HFF-Myc (cell line): ENCODE data around the gene NOC3L.

Experiments used
- DNase-seq: peaks from one replicate; pipeline ENCODE4 v3.0.0-alpha.2; 2011; ENCODE audit warnings: low read depth; ENCODE audit errors: extremely low read depth
- H3K4me3 ChIP-seq: replicated peaks from 2 replicates; pipeline ENCODE4 v1.5.1; 2011; ENCODE audit warnings: low read depth, mild to moderate bottlenecking, control low read depth, low read length
- TF ChIP-seq, protein P1 (sequence below): IDR thresholded peaks from 2 replicates; pipeline ENCODE4 v1.5.1; 2012; ENCODE audit warnings: mild to moderate bottlenecking, low read depth, low read length, control low read depth; ENCODE audit errors: missing control alignments

The NOC3L gene

GRCh38 chr10:94324609-94325233, 38.0 kb downstream of the NOC3L start:
- no peak overlapping the region for H3K4me3 ChIP-seq
- no peak for DNase-seq
- TF ChIP-seq, protein P1, sequence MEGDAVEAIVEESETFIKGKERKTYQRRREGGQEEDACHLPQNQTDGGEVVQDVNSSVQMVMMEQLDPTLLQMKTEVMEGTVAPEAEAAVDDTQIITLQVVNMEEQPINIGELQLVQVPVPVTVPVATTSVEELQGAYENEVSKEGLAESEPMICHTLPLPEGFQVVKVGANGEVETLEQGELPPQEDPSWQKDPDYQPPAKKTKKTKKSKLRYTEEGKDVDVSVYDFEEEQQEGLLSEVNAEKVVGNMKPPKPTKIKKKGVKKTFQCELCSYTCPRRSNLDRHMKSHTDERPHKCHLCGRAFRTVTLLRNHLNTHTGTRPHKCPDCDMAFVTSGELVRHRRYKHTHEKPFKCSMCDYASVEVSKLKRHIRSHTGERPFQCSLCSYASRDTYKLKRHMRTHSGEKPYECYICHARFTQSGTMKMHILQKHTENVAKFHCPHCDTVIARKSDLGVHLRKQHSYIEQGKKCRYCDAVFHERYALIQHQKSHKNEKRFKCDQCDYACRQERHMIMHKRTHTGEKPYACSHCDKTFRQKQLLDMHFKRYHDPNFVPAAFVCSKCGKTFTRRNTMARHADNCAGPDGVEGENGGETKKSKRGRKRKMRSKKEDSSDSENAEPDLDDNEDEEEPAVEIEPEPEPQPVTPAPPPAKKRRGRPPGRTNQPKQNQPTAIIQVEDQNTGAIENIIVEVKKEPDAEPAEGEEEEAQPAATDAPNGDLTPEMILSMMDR, result no peak

GRCh38 chr10:94320285-94320914, 42.3 kb downstream of the NOC3L start:
- TF ChIP-seq, protein P1, result peak; percentile 76
- no peak overlapping the region for H3K4me3 ChIP-seq
- peak; percentile 40 for DNase-seq

DNA sequence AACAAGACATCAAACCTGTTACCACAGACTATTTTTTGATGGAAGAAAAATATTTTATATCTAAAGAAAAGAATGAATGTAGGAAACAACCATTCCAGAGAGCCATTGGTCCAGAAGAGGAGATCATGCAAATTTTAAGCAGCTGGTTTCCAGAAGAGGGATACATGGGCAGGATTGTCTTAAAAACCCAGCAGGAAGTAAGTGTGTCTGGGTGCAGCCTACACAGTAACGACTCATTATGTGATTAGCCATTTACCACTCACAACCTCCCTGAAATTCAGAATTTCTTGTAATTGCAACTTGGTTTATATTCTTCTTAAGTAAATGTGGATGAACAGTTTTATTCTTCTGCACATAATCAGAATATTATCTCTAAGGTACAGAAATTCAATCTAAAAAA, 46.2 kb downstream of the NOC3L start:
- DNase-seq, result no peak
- no peak overlapping the region for H3K4me3 ChIP-seq
- TF ChIP-seq, protein P1, result no peak

- TF ChIP-seq, protein P1, result no peak
- H3K4me3 ChIP-seq, result no peak overlapping the region
- no peak for DNase-seq
These were observed 46.7 kb downstream of the NOC3L start for GRCh38 chr10:94315975-94316464.

GRCh38 chr10:94315024-94315451, 47.7 kb downstream of the NOC3L start:
- H3K4me3 ChIP-seq, result no peak overlapping the region
- TF ChIP-seq, protein P1, result peak; percentile 16
- no peak for DNase-seq

DNA sequence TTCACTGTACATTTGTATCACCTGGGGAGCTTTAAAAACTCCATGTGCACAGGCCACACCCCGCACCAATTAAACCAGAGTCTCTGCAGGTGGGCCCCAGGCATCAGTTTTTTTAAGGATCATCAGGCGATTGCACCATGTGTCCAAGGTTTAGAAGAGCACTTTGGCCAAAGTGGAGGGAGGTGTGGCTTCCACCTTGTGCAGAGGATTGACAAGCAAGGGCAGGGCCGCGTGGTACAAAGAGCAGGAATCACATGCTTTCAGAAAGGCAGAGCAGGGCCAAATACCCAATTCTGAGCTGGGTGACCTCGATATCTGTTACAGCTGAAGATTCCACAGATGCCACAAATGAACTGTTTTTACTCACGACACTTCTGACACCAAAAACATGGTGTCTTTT, 52.4 kb downstream of the NOC3L start:
- TF ChIP-seq, protein P1, result no peak
- no peak for DNase-seq
- no peak overlapping the region for H3K4me3 ChIP-seq
